Cardiac muscle cell (in vitro differentiated cells and primary cell): Measurements from ENCODE around the gene DMRT1. TPM values are rescaled to one million over a fixed set of nuclear protein-coding genes. Genes with fewer than 3 reads are reported as not detected.

ENCODE experiments used
- DNase-seq, 2 donors: peaks; one replicate each; pipeline versions ENCODE4 v3.0.0 to v3.0.0-alpha.2; 2010 to 2017; ENCODE audit warnings: low read depth in 1 of 2, low spot score in 1 of 2
- H3K27ac ChIP-seq: fragments of 200-600 bp; sonication (generic); 2 replicates; pipeline ENCODE4 v1.5.1; 2016
- H3K27me3 ChIP-seq: fragments of 200-600 bp; sonication (generic); 2 replicates; pipeline ENCODE4 v1.6.0; 2016; ENCODE audit warnings: control low read depth
- H3K36me3 ChIP-seq: fragments of 200-600 bp; sonication (generic); 2 replicates; pipeline ENCODE4 v1.5.1; 2016; ENCODE audit warnings: control low read depth
- H3K4me1 ChIP-seq: fragments of 200-600 bp; sonication (generic); 2 replicates; pipeline ENCODE4 v1.8.1; 2017; ENCODE audit warnings: low read depth, mild to moderate bottlenecking, mixed run types
- H3K4me3 ChIP-seq: fragments of 200-600 bp; sonication (generic); 2 replicates; pipeline ENCODE4 v1.5.1; 2016; ENCODE audit warnings: mild to moderate bottlenecking
- H3K9me3 ChIP-seq: fragments of 200-600 bp; sonication (generic); 2 replicates; pipeline ENCODE4 v1.5.1; 2017; ENCODE audit warnings: low read depth, mild to moderate bottlenecking, control low read depth
- CTCF ChIP-seq: IDR thresholded peaks from 2 replicates; pipeline ENCODE4 v1.5.1; 2012; ENCODE audit warnings: low read depth, mild to moderate bottlenecking, low read length
- polyA plus RNA-seq: library from polyadenylated mRNA; unstranded; fragments of >200 nt; fragmentation: Nextera tagmentation; extraction: Ambion mirVana; gene quantifications from 2 replicates; pipeline ENCODE4 v1.2.1, GENCODE V29; 2016
- total RNA-seq: library from RNA; depleted of rRNA; stranded (reverse); fragments of >200 nt; gene quantifications from 2 replicates; pipeline ENCODE4 v1.2.3, GENCODE V29; 2016

DMRT1 gene
- total and polyA plus RNA-seq, 2 experiments from 2014 or later: not detected

GRCh38 chr9:818958-819357 is 22.5 kb upstream of the DMRT1 start:
- Histone ChIP-seq H3K4me3 (no peak overlapping the region), H3K27ac (no peak overlapping the region), H3K36me3 (no peaks in the 10 kb centered on the region), H3K27me3 (no peaks in the 10 kb centered on the region), H3K4me1 (no peaks in the 10 kb centered on the region), H3K9me3 (no peaks in the 10 kb centered on the region)
- TF ChIP-seq CTCF: no peak
- DNase-seq: peak in 1 of 2 donors; percentile 39

- H3K27ac ChIP-seq: no peak overlapping the region
- no peak for DNase-seq
Observed at GRCh38 chr9:826500-827280, 14.8 kb upstream of the DMRT1 start.

GRCh38 chr9:840343-840742 is 1.2 kb upstream of the DMRT1 start:
- Histone ChIP-seq H3K4me3 (no peak overlapping the region), H3K27ac (no peak overlapping the region), H3K9me3 (no peaks in the 10 kb centered on the region), H3K4me1 (no peaks in the 10 kb centered on the region), H3K27me3 (peaks cover 96% of the 10 kb centered on the region), H3K36me3 (no peaks in the 10 kb centered on the region)
- TF ChIP-seq CTCF: no peak
- no peak for DNase-seq

More at GRCh38 chr9:826500-827280, 14.8 kb upstream of the DMRT1 start:
- no peak for TF ChIP-seq CTCF
- H3K36me3 ChIP-seq: no peaks in the 10 kb centered on the region
- H3K27me3 ChIP-seq: no peaks in the 10 kb centered on the region
- no peak overlapping the region for H3K4me3 ChIP-seq
- no peaks in the 10 kb centered on the region for H3K9me3 ChIP-seq
- no peaks in the 10 kb centered on the region for H3K4me1 ChIP-seq

- Histone ChIP-seq H3K9me3 (no peaks in the 10 kb centered on the region), H3K4me1 (no peaks in the 10 kb centered on the region), H3K36me3 (no peaks in the 10 kb centered on the region), H3K27me3 (peaks cover 100% of the 10 kb centered on the region), H3K4me3 (no peak overlapping the region), H3K27ac (no peak overlapping the region)
- no peak for TF ChIP-seq CTCF
- no peak for DNase-seq
Observed at GRCh38 chr9:842635-843426, 1.3 kb downstream of the DMRT1 start.

GRCh38 chr9:843427-843785 is 1.9 kb downstream of the DMRT1 start:
- no peaks in the 10 kb centered on the region for H3K9me3 ChIP-seq
- no peaks in the 10 kb centered on the region for H3K36me3 ChIP-seq
- peaks cover 98% of the 10 kb centered on the region for H3K27me3 ChIP-seq
- no peaks in the 10 kb centered on the region for H3K4me1 ChIP-seq
- no peak overlapping the region for H3K27ac ChIP-seq
- H3K4me3 ChIP-seq: no peak overlapping the region
- DNase-seq: no peak
- no peak for TF ChIP-seq CTCF
